ENCODE results near the gene LIFR.
"Not testable (repeated sequence)": the region's sequence is repeated elsewhere in the genome, so short reads cannot be mapped to it uniquely, and the experiment has no call there.

LIFR gene

GRCh38 chr5:38543886-38544285 lies 12.6 kb downstream of the LIFR start:
- no peak for DNase-seq

GRCh38 chr5:38543074-38543473 lies 13.4 kb downstream of the LIFR start:
- DNase-seq: no peak

GRCh38 chr5:38541174-38541725 lies 15.2 kb downstream of the LIFR start:
- no peak for DNase-seq

GRCh38 chr5:38540314-38540713 lies 16.1 kb downstream of the LIFR start:
- DNase-seq: no peak

- no peak for DNase-seq
Measured at GRCh38 chr5:38538161-38538560, 18.3 kb downstream of the LIFR start.

GRCh38 chr5:38537505-38537904 lies 18.9 kb downstream of the LIFR start:
- DNase-seq: no peak

GRCh38 chr5:38536968-38537367 lies 19.5 kb downstream of the LIFR start:
- no peak for DNase-seq

GRCh38 chr5:38535845-38536244 lies 20.6 kb downstream of the LIFR start:
- no peak for DNase-seq

GRCh38 chr5:38535248-38535750 lies 21.1 kb downstream of the LIFR start:
- DNase-seq: no peak

- no peak for DNase-seq
Measured at GRCh38 chr5:38534156-38534453, 22.3 kb downstream of the LIFR start.

GRCh38 chr5:38533286-38534155 lies 22.9 kb downstream of the LIFR start:
- DNase-seq: no peak

- DNase-seq: no peak
Measured at GRCh38 chr5:38532165-38532669, 24.2 kb downstream of the LIFR start.

GRCh38 chr5:38531518-38531917 lies 24.9 kb downstream of the LIFR start:
- DNase-seq: no peak

- no peak for DNase-seq
Measured at GRCh38 chr5:38529955-38530646, 26.3 kb downstream of the LIFR start.

GRCh38 chr5:38528162-38528703 lies 28.2 kb downstream of the LIFR start:
- DNase-seq: no peak

- DNase-seq: no peak
Measured at GRCh38 chr5:38527475-38527874, 29.0 kb downstream of the LIFR start.

GRCh38 chr5:38524022-38524421 lies 32.4 kb downstream of the LIFR start:
- DNase-seq: no peak

GRCh38 chr5:38519476-38519875 lies 37.0 kb downstream of the LIFR start:
- no peak for DNase-seq

GRCh38 chr5:38518341-38518740 lies 38.1 kb downstream of the LIFR start:
- no peak for DNase-seq

GRCh38 chr5:38516649-38517048 lies 39.8 kb downstream of the LIFR start:
- DNase-seq: not testable (repeated sequence)

GRCh38 chr5:38515646-38516045 lies 40.8 kb downstream of the LIFR start:
- no peak for DNase-seq

GRCh38 chr5:38515092-38515491 lies 41.4 kb downstream of the LIFR start:
- DNase-seq: no peak

- DNase-seq: no peak
Measured at GRCh38 chr5:38509185-38509584, 47.3 kb downstream of the LIFR start.

GRCh38 chr5:38506302-38506701 lies 50.1 kb downstream of the LIFR start:
- DNase-seq: no peak
